ENCODE data around the gene NHEJ1. TPM values are rescaled to one million over a fixed set of nuclear protein-coding genes. Genes with fewer than 3 reads are reported as not detected.

NHEJ1 gene
- total and polyA plus RNA-seq, 2 of the 13 experiments (the other 11 are each of a cell fraction or from before 2014, with no cell fraction given): 30.0 to 30.7 TPM

GRCh38 chr2:219206328-219207133 is 45.9 kb upstream of the NHEJ1 start, which contains the start of gene ZFAND2B (continued):
- TF ChIP-seq SCMH1 (CRISPR knock-in tag; IDR thresholded peaks at IDR 0.05; ENCODE audit: borderline replicate concordance) (no peak), ZNF883 (CRISPR knock-in tag; IDR thresholded peaks at IDR 0.05; ENCODE audit: not compliant biosample characterization) (peak; percentile 41), SNAPC5 (CRISPR knock-in tag; IDR thresholded peaks at IDR 0.05; ENCODE audit: borderline replicate concordance) (peak; percentile 71; the same call in 1 of the 2 replicates), IKZF4 (CRISPR knock-in tag; IDR thresholded peaks at IDR 0.05; ENCODE audit: borderline replicate concordance, low read depth, not compliant biosample characterization) (no peak), ARID2 (CRISPR knock-in tag; IDR thresholded peaks at IDR 0.05; ENCODE audit: borderline replicate concordance) (peak; percentile 98), ZKSCAN5 (CRISPR knock-in tag; IDR thresholded peaks at IDR 0.05) (no peak; the same call in 1 of the 2 replicates), SP140L (CRISPR knock-in tag; IDR thresholded peaks at IDR 0.05; ENCODE audit: borderline replicate concordance) (peak; percentile 66; the same call in 1 of the 2 replicates), CCDC6 (CRISPR knock-in tag; IDR thresholded peaks at IDR 0.05) (no peak), ZNF569 (CRISPR knock-in tag; IDR thresholded peaks at IDR 0.05; ENCODE audit: borderline replicate concordance) (no peak), CHD2 (IDR thresholded peaks at IDR 0.05; ENCODE audit: low read depth, low read length) (peak; percentile 42; the same call in 1 of the 2 replicates), FOXC1 (CRISPR knock-in tag; IDR thresholded peaks at IDR 0.05; ENCODE audit: borderline replicate concordance) (peak; percentile 95), BRD4 (CRISPR knock-in tag; IDR thresholded peaks at IDR 0.05) (peak; percentile 91), JUN (CRISPR knock-in tag; IDR thresholded peaks at IDR 0.05) (peak; percentile 83), ZBTB8A (CRISPR knock-in tag; IDR thresholded peaks at IDR 0.05; ENCODE audit: borderline replicate concordance, low read depth) (no peak; the same call in 1 of the 2 replicates), ZNF564 (CRISPR knock-in tag; IDR thresholded peaks at IDR 0.05) (no peak), ARHGAP35 (CRISPR knock-in tag; IDR thresholded peaks at IDR 0.05; ENCODE audit: borderline replicate concordance) (peak; percentile 85; the same call in 1 of the 2 replicates), SRSF9 (IDR thresholded peaks at IDR 0.05; ENCODE audit: borderline replicate concordance, insufficient read depth, low read depth, low read length, poor library complexity, severe bottlenecking) (no peak), TBX2 (CRISPR knock-in tag; IDR thresholded peaks at IDR 0.05; ENCODE audit: borderline replicate concordance) (peak; percentile 32; the same call in 1 of the 2 replicates), ERF (CRISPR knock-in tag; IDR thresholded peaks at IDR 0.05) (peak; percentile 96), SSRP1 (CRISPR knock-in tag; IDR thresholded peaks at IDR 0.05) (peak; percentile 83; the same call in 1 of the 2 replicates), FOXA3 (CRISPR knock-in tag; IDR thresholded peaks at IDR 0.05) (peak; percentile 29; the same call in 1 of the 2 replicates), DNMT3B (CRISPR knock-in tag; conservative IDR thresholded peaks at IDR 0.05) (no peak), NBN (conservative IDR thresholded peaks at IDR 0.05) (no peak), ZNF33B (CRISPR knock-in tag; IDR thresholded peaks at IDR 0.05) (no peak), ZNF44 (CRISPR knock-in tag; IDR thresholded peaks at IDR 0.05) (peak; percentile 68), ZNF121 (CRISPR knock-in tag; IDR thresholded peaks at IDR 0.05) (peak; percentile 73), PAX8 (CRISPR knock-in tag; IDR thresholded peaks at IDR 0.05; ENCODE audit: borderline replicate concordance) (0 out of 2 replicates have a peak, but pooled peaks have one; percentile 86), ZNF136 (CRISPR knock-in tag; IDR thresholded peaks at IDR 0.05; ENCODE audit: low read depth) (0 out of 2 replicates have a peak, but pooled peaks have one; percentile 30), SUZ12 (IDR thresholded peaks at IDR 0.05; ENCODE audit: low read depth, low read length) (no peak)
- TF ChIP-seq, protein P1, sequence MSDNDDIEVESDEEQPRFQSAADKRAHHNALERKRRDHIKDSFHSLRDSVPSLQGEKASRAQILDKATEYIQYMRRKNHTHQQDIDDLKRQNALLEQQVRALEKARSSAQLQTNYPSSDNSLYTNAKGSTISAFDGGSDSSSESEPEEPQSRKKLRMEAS (IDR thresholded peaks at IDR 0.05): peak; percentile 88; the same call in 1 of the 2 replicates
- TF ChIP-seq, protein P2, sequence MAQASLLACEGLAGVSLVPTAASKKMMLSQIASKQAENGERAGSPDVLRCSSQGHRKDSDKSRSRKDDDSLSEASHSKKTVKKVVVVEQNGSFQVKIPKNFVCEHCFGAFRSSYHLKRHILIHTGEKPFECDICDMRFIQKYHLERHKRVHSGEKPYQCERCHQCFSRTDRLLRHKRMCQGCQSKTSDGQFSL (CRISPR knock-in tag; IDR thresholded peaks at IDR 0.05): no peak

Measured in HepG2 (cell line).